Fibroblast of upper back skin (primary cell): Measurements from ENCODE around the gene MEF2A.

Experiments used
- DNase-seq: peaks from one replicate; pipeline ENCODE4 v3.0.0-alpha.2; 2013

MEF2A gene

DNA sequence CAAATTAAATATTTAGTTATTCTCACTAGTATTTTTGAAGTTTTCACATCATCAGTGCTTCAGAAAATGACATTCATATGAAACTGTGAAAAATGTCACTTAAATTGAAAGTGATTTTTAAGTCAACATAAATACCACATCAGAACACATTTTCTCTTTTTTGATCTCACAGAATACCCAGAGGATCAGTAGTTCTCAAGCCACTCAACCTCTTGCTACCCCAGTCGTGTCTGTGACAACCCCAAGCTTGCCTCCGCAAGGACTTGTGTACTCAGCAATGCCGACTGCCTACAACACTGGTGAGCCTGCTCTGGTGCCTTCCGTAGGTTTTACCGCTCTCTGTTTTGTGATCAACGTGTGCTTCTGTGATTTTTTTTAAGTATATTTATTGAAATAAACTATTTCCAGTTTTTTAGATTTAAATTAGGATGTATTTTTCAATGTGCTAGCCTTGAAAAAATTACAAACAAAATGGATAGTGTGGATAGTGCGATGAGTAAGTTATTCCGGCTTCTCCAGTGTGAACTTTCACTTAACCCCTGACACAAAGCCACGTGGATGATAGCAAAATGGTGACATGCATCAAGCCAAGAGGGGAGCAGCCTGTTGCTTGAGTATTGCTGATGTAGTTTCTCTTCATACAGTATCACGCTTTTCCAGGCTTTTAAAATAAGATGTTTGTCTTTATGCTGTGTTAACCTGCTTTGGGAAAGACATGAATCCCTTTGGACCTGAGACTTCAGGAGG, 140.9 kb downstream of the MEF2A start:
- DNase-seq: no peak

DNA sequence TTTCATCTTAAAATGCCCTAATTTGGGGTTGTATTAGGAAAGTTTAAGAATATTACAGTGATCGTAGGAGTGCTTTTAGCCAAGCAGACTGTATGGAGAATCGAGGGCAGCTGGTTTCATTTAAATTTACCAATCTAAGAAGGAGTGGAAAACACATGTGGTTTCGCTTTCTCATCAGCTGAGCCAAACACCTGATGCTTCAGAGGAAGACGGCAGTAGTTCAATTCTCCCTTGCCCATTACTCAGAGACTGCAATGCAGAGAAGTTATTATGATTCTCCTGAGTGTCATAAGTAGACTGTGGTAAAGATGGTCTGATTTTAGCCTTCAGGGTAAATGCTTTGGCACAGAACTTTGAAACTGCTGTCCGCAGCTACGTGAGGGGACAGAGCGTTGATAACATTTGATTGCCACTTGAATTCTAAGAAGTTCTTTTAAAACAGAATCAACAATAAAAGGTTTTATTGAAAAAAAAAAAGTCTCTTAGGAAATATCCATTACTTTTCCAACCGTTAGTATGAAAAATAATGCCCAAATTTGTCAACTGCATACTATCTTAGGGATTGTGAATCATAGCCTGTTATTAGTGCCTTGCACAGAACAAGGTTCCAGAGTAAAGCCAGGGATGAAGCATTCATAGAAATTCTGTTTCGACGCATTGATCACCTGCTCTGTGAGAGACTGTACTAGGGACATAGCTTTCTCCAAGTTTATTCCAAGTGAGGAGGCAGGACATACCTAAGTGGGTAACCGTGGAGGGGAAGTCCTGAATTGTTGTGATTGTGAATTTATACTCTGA, 141.9 kb downstream of the MEF2A start:
- peak; percentile 74 for DNase-seq

DNA sequence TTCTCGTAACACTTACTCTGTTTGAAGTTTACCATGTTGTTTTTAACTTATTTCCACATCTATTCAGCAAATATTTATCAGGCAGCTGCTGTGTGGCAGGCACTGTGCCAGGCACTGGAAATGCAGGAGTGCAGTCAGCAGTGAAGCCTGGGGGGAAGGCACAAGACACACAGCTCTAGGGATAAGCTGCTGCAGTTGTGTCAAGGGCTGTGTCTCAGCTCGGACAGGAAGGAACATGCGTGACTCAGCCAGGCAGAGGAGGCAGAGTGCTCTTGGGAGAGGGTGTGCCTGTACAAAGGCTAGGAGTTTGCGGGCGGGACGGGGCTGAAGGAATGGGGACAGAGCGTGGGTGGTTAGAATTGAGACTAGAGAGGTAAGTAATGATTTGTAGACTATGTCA, 142.8 kb downstream of the MEF2A start:
- peak; percentile 71 for DNase-seq

GRCh38 chr15:99709243-99709986, 143.6 kb downstream of the MEF2A start:
- no peak for DNase-seq

- no peak for DNase-seq
Observed at GRCh38 chr15:99711625-99712024, 145.8 kb downstream of the MEF2A start.

DNA sequence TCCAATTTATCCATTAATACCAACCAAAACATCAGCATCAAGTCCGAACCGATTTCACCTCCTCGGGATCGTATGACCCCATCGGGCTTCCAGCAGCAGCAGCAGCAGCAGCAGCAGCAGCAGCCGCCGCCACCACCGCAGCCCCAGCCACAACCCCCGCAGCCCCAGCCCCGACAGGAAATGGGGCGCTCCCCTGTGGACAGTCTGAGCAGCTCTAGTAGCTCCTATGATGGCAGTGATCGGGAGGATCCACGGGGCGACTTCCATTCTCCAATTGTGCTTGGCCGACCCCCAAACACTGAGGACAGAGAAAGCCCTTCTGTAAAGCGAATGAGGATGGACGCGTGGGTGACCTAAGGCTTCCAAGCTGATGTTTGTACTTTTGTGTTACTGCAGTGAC, 146.6 kb downstream of the MEF2A start:
- no peak for DNase-seq

DNA sequence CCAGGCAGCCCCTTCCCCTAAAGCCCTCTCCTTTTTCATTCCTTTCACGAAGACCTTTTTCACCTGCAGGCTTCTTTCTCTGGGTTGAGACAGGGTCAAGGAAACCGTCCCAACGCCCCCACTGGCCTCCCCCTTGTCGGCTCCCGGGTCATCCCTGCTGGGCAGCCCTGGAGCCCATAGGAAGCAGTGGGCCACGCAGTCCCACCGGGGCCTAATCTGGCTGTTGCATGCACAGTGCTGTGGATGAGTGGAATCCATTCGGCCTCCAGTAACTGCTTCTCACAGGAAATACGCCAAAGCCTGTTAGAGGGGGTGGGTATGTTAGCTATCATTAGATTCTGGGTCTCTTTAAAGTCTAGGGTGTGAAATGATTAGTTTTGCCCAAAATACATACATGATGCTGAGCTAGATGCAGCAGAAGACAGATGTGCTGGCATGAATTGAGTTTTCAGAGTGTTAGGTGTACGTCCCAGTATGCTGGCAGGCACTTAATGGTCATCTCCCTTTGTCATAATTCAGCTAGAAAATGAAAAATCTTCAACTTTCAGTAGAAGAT, 150.8 kb downstream of the MEF2A start:
- no peak for DNase-seq

GRCh38 chr15:99717161-99718009, 151.6 kb downstream of the MEF2A start:
- peak; percentile 20 for DNase-seq

- DNase-seq: no peak
Observed at GRCh38 chr15:99718421-99718820, 152.6 kb downstream of the MEF2A start.

DNA sequence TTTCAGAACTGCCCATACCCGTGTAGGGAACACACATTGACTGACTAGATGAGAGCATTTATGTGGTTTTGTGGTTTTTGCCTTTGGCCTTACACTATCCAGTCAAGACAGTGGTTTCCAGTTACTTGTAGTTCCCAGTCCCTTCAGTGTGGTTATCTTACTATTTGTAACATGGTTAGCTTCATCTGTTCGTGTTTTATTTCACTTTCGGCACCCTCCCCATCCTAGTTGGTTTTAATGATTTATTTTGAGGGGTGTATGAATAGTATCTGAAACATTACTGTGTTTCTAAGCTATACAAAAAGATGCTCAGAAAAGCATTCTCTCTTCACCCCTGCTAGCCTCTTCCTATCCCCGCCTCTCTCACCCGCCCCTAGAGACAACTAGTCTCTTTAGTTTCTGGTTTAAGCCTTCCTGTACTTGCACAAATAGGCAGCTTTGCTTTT, 153.3 kb downstream of the MEF2A start:
- DNase-seq: peak; percentile 87

GRCh38 chr15:99720533-99720932, 154.7 kb downstream of the MEF2A start:
- no peak for DNase-seq

DNA sequence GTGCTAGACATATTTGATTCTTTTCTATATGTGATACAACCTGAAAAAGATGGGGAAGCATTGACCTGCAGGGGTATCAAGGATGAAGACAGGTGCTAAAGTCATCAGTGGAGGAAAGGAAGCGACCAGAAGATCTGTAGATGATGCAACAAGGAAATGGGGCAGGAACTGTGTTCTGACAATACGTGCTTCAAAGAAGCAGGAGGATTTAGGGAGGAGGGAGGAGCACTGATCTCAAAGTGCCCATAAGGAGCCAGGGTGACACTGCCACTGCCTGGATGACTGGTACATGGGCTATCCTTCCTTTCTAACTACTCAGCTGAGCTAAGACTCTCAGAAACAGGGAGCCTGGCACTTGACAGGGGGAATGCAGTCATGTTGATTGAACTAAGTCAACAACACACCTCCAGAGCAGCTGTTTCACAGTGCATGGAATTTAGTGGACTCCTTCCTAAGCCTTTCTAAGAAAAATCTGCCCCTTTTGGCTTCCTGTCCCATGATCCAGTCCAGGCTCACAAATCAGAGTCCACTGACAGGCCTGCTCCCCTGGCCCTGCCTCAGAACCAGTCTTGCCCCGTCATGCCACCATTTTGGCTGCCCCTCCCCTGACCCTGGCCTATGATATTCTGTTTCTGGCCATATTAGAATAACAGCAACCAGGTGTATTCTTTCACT, 155.5 kb downstream of the MEF2A start:
- no peak for DNase-seq

- DNase-seq: no peak
Observed at GRCh38 chr15:99721896-99722295, 156.1 kb downstream of the MEF2A start.

DNA sequence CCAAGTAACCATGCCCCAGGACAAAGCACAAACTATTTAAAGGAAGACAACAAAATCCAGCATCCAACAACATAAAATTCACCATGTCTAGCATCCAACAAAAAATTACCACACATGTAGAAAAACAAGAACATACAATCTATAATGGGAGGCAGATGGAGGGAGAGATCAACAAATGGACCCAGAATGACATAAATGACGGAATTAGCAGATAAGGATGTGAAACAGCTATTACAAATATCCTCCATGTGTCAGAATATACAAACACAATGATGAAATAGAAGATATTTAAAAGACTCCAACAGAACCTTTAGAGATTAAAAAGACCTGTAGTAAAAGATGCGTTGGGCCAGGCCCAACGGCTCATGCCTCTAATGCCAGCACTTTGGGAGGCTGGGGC, 156.6 kb downstream of the MEF2A start:
- DNase-seq: no peak

GRCh38 chr15:99726333-99726732, 160.5 kb downstream of the MEF2A start:
- no peak for DNase-seq

DNA sequence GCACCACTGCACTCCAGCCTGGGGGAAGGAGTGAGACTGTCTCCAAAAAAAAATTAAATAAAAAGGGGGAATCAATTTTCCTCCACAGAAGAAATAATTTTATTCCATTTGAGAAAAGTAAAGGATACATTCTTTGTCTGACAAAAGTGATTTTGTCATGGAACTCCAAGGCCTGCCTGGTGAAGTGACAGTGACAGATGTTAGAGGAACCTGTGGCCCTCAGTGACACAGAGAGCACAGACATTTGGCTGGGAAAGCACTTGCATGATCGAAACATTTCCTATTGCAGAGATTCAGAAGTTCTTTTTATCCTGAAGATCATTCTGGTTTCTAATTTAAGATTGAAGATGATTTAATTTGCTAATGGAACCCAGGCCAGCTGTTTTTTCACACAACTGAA, 161.5 kb downstream of the MEF2A start:
- DNase-seq: no peak

DNA sequence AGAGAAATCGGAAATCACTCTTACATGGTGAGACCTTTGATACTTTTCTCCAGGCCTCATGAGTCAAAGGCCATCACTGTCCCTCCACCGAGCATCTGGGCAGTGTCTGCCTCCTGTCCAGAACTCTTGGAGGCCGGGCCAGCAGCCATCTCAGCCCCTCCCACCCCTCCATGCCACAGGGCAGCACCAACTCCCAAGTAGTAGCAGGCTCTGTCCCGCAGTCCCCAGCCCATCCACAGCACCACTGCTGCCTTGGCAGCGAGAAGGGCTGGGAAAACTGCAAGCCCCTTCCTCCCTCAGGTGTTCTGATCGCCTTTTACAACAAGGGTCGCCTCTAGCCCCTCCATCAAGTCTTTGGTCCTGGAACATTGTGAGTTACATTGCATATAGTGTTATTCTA, 161.9 kb downstream of the MEF2A start:
- no peak for DNase-seq

DNA sequence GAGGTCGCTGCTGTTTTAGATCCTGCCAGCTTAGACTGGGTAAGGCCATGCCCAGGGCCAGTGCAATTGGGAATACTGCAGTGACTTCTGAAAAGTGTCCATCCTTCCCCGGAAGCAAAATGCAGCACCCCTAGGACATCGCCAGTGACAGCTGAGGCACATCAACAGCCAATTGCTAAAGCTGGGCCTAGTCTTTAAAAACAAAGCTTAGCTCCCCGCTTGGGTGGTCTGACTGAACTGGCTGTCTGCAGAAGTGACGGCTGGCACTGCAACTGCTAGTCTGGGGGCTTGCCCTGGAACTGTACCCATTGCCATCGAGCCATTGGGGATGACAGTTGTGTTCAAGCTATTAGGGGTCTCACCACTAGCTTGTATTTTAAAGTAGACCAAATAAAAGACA, 163.1 kb downstream of the MEF2A start:
- no peak for DNase-seq

GRCh38 chr15:99729327-99729726, 163.5 kb downstream of the MEF2A start:
- no peak for DNase-seq

- peak; percentile 40 for DNase-seq
Observed at GRCh38 chr15:99729920-99730319, 164.1 kb downstream of the MEF2A start.

GRCh38 chr15:99731336-99732123, 165.7 kb downstream of the MEF2A start:
- no peak for DNase-seq
